NT2/D1 (cell line): ENCODE data around the gene PISD.

Source experiments
- YY1 ChIP-seq: IDR thresholded peaks from 2 replicates; pipeline ENCODE4 v1.6.1; 2011; ENCODE audit not compliant: insufficient read length, insufficient read depth
- ZNF274 ChIP-seq: IDR thresholded peaks from 2 replicates; pipeline ENCODE4 v1.6.1; 2011; ENCODE audit warnings: mild to moderate bottlenecking, low read depth, low read length

GRCh38 chr22:31681349-31682345 lies 19.6 kb upstream of the PISD start:
- no peak for TF ChIP-seq ZNF274
- TF ChIP-seq YY1, result no peak
